Measurements from ENCODE around the gene SPTBN1.

GRCh38 chr2:54653572-54654204, 197.6 kb downstream of the SPTBN1 start:
- TF ChIP-seq RAD21 (IDR thresholded peaks at IDR 0.05; ENCODE audit: low read depth) (no peak), CREB1 (IDR thresholded peaks at IDR 0.05; ENCODE audit: low read depth) (no peak), USF1 (IDR thresholded peaks at IDR 0.05) (no peak), FOXM1 (IDR thresholded peaks at IDR 0.05; ENCODE audit: borderline replicate concordance, low read depth) (no peak), TCF12 (IDR thresholded peaks at IDR 0.05; ENCODE audit: low read depth) (no peak), TAF1 (IDR thresholded peaks at IDR 0.05; ENCODE audit: low read depth) (no peak), EP300 (IDR thresholded peaks at IDR 0.05; ENCODE audit: borderline replicate concordance) (no peak), MAX (IDR thresholded peaks at IDR 0.05) (no peak), ZBTB7A (IDR thresholded peaks at IDR 0.05; ENCODE audit: low read depth) (no peak)
